Gastrocnemius medialis (tissue), 4 donors: ENCODE measurements around the gene PXN. TPM values are rescaled to one million over a fixed set of nuclear protein-coding genes. Genes with fewer than 3 reads are reported as not detected.

ENCODE experiments used
- ATAC-seq, 2 donors: fragments of 150-250 bp; one replicate each; pipeline ENCODE4 v1.9.1; 2016
- DNase-seq, 2 donors: peaks; one replicate each; pipeline ENCODE4 v3.0.0-alpha.2; 2019
- H3K27ac ChIP-seq, 4 donors: fragments of 200-600 bp; sonication (generic); 1 replicate in 1 of 4; 2 replicates in 3 of 4; pipeline ENCODE4 v1.5.1; 2016 to 2018; ENCODE audit warnings: mild to moderate bottlenecking in 2 of 4, moderate library complexity in 1 of 4
- H3K27me3 ChIP-seq, 3 donors: fragments of 200-600 bp; sonication (generic) in 2 of 3; 1 replicate in 1 of 3; 2 replicates in 2 of 3; pipeline versions ENCODE4 v1.5.1 to v1.6.0; 2016 to 2019; ENCODE audit warnings: mild to moderate bottlenecking in 1 of 3, moderate library complexity in 1 of 3
- H3K36me3 ChIP-seq, 2 donors: fragments of 200-600 bp; sonication (generic) in 1 of 2; one replicate each; pipeline ENCODE4 v1.5.1; 2017 to 2018
- H3K4me1 ChIP-seq, 2 donors: fragments of 200-600 bp; sonication (generic) in 1 of 2; one replicate each; pipeline ENCODE4 v1.5.1; 2016 to 2017; ENCODE audit warnings: mild to moderate bottlenecking in 2 of 2
- H3K4me3 ChIP-seq, 4 donors: fragments of 200-600 bp; sonication (generic) in 3 of 4; 1 replicate in 1 of 4; 2 replicates in 3 of 4; pipeline ENCODE4 v1.5.1; 2016 to 2019; ENCODE audit warnings: mild to moderate bottlenecking in 2 of 4
- H3K9me3 ChIP-seq, 3 donors: fragments of 200-600 bp; sonication (generic) in 2 of 3; 1 replicate in 1 of 3; 2 replicates in 2 of 3; pipeline ENCODE4 v1.5.1; 2016 to 2019
- POLR2A ChIP-seq, 2 donors: fragments of 450-650 bp; IDR thresholded peaks; one replicate each; pipeline ENCODE4 v1.6.1; 2017; ENCODE audit warnings: antibody characterized with exemption in 2 of 2, mild to moderate bottlenecking in 2 of 2, moderate library complexity in 2 of 2
- in situ Hi-C, 4 donors: fragments of 200-750 bp; cut with MboI; loops; one replicate each; pipeline versions ENCODE4 v1.15.0 to v1.8.0; 2017; ENCODE audit warnings: low sequenced_read_pairs in 4 of 4
- intact Hi-C: fragments of 100-400 bp; cut with DNase I; formaldehyde crosslinking; loops from one replicate; pipeline ENCODE4 v1.15.1; 2023; ENCODE audit warnings: low total_unique reads
- total RNA-seq, 4 donors: library from RNA; depleted of rRNA; stranded (reverse); fragments of >200 nt; gene quantifications; one replicate each; pipeline versions ENCODE4 v1.1.0 to v1.2.3, GENCODE V29; 2016
- TF ChIP-seq, protein P1 (sequence below), 5 experiments: fragments of 450-650 bp in 3 of 5; fragments of 200-600 bp in 2 of 5; sonication (generic) in 2 of 5; IDR thresholded peaks in 4 of 5; conservative IDR thresholded peaks in 1 of 5; 1 replicate in 4 of 5; 2 replicates in 1 of 5; pipeline ENCODE4 v1.5.1; 2016 to 2019; ENCODE audit warnings: antibody characterized with exemption in 5 of 5, mild to moderate bottlenecking in 3 of 5, moderate library complexity in 3 of 5

The PXN gene
- total RNA-seq, 4 donors from 2014 or later, result 48.8 to 102 (median 77.9) TPM

DNA sequence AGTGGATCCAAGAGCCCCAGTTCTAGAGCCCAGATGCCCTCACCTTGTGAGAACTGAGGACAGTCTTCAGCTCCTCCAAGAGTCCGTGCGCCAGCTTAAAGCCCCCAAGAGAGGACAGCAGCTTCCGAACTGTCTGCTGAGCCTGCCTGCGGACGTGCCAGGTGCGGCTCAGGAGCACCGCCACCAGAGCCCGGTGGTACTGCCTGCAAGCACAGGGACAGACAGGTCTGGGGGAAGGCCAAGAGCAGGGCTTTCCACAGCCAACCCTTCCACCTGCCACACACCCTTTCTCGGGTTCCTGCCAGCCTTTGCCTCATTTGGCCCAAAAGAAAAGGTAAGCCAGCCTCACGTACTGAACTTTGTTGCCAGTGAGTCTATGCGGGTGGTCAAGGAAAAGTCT is 101.2 kb downstream of the PXN start:
- peaks cover 3 to 81% of the 10 kb centered on the region in 2 donors for H3K36me3 ChIP-seq
- TF ChIP-seq, protein P1, sequence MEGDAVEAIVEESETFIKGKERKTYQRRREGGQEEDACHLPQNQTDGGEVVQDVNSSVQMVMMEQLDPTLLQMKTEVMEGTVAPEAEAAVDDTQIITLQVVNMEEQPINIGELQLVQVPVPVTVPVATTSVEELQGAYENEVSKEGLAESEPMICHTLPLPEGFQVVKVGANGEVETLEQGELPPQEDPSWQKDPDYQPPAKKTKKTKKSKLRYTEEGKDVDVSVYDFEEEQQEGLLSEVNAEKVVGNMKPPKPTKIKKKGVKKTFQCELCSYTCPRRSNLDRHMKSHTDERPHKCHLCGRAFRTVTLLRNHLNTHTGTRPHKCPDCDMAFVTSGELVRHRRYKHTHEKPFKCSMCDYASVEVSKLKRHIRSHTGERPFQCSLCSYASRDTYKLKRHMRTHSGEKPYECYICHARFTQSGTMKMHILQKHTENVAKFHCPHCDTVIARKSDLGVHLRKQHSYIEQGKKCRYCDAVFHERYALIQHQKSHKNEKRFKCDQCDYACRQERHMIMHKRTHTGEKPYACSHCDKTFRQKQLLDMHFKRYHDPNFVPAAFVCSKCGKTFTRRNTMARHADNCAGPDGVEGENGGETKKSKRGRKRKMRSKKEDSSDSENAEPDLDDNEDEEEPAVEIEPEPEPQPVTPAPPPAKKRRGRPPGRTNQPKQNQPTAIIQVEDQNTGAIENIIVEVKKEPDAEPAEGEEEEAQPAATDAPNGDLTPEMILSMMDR (IDR thresholded peaks at IDR 0.05 in 4 of 5, conservative IDR thresholded peaks at IDR 0.05 in 1 of 5), result no peak
- no peak for TF ChIP-seq POLR2A (IDR thresholded peaks at IDR 0.05)
- H3K4me1 ChIP-seq, result no peaks in the 10 kb centered on the region
- no peaks in the 10 kb centered on the region for H3K27me3 ChIP-seq
- no peaks in the 10 kb centered on the region for H3K9me3 ChIP-seq
- DNase-seq, result peak in 1 of 2 donors; percentile 75
- peak in 1 of 2 donors; percentile 77 for ATAC-seq
- peak overlapping the region in 1 of 4 donors; percentile 53 for H3K27ac ChIP-seq
- intact Hi-C loops (no loop called here), in situ Hi-C loops (no loop called here)
- H3K4me3 ChIP-seq, result no peak overlapping the region

DNA sequence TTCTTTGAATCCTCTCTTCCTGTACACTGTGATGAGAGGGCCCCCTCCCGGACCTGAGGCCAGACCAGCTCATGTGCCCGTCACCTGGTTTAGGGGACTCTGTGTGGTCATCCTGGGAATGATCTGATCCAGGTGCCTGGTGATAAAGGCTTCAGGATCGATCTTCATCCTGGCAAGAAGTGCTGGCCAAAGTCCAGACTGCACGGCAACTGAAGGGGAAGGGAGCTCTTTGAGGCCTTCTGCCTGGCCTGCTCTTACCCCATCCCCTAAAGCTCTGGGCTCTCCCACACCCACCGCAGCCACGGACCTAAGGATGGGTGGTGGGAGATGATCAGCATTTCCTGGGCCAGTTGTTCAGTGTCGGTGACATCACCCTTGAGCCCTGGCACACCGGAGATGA is 102.8 kb downstream of the PXN start:
- intact Hi-C loops, result no loop called here
- in situ Hi-C loops, result no loop called here

DNA sequence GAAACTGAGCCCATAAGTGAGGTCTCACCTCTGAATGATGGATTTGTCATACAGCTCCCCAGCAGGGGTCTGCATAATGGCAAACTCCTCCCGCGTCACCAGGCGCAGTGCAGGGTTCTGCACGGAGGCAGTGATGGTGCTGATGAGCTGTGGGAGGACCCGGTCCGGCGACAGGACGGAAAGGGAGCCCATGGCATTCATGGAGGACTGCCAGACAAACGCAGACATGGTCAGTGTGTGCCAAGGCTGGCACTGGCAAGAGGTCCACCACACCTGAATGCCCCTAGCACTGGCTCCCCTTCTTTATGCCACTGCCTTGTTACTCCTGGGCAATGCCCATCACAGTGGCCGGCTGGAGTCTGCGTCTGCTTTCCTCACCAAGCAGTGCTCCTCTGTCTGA is 103.7 kb downstream of the PXN start:
- no peak for ATAC-seq
- TF ChIP-seq POLR2A (IDR thresholded peaks at IDR 0.05), result no peak
- TF ChIP-seq, protein P1 (IDR thresholded peaks at IDR 0.05 in 4 of 5, conservative IDR thresholded peaks at IDR 0.05 in 1 of 5), result no peak
- Histone ChIP-seq H3K36me3 (peaks cover 3 to 79% of the 10 kb centered on the region in 2 donors), H3K9me3 (no peaks in the 10 kb centered on the region), H3K4me1 (no peaks in the 10 kb centered on the region), H3K4me3 (no peak overlapping the region), H3K27me3 (no peaks in the 10 kb centered on the region), H3K27ac (no peak overlapping the region)
- in situ Hi-C loops (no loop called here), intact Hi-C loops (no loop called here)
- no peak for DNase-seq

More for the DNA sequence above, 102.8 kb downstream of the PXN start:
- DNase-seq, result no peak
- Histone ChIP-seq H3K36me3 (peaks cover 3 to 78% of the 10 kb centered on the region in 2 donors), H3K4me3 (no peak overlapping the region), H3K27me3 (no peaks in the 10 kb centered on the region), H3K4me1 (no peaks in the 10 kb centered on the region), H3K9me3 (no peaks in the 10 kb centered on the region), H3K27ac (no peak overlapping the region)
- TF ChIP-seq, protein P1 (IDR thresholded peaks at IDR 0.05 in 4 of 5, conservative IDR thresholded peaks at IDR 0.05 in 1 of 5), result no peak
- TF ChIP-seq POLR2A (IDR thresholded peaks at IDR 0.05), result no peak
- ATAC-seq, result no peak

Other genes with a start within 250 kb of the PXN start
- gene RAB35, start 149.0 kb downstream of the PXN start, total RNA-seq, result 10 to 100 TPM; 12.3 to 30.7 (median 16.9) TPM
- gene GCN1, start 71.0 kb downstream of the PXN start, total RNA-seq, result 10 to 100 TPM; 58.2 to 99.7 (median 87.4) TPM
- gene RPLP0, start 64.6 kb downstream of the PXN start, total RNA-seq, result 1,000 to 10,000 TPM; 2,008 to 3,982 (median 3,189) TPM
- under 1 TPM in 2 of 4 donors, not detected in 2; under 0.01 TPM for gene RNU4-2, start 26.2 kb upstream of the PXN start, total RNA-seq
- under 1 TPM in 1 of 4 donors, not detected in 3; under 0.01 TPM for gene RNU4-1, start 27.5 kb upstream of the PXN start, total RNA-seq
- 10 to 100 TPM in 1 of 4 donors, 1 to 10 TPM in 3; 2.5 to 13.2 (median 6.7) TPM for gene SIRT4, start 36.6 kb upstream of the PXN start, total RNA-seq
- gene PLA2G1B, start 62.0 kb upstream of the PXN start, total RNA-seq, result not detected
- gene MSI1, start 103.4 kb upstream of the PXN start, total RNA-seq, result under 1 TPM in 1 of 4 donors, not detected in 3; 0.16 TPM
- gene COX6A1, start 172.4 kb upstream of the PXN start, total RNA-seq, result 10 to 100 TPM; 46.9 to 90.8 (median 74.3) TPM
- gene TRIAP1, start 180.7 kb upstream of the PXN start, total RNA-seq, result 10 to 100 TPM; 14.4 to 33.7 (median 28.0) TPM
- 10 to 100 TPM; 14.5 to 20.7 (median 18.4) TPM for gene GATC, start 180.7 kb upstream of the PXN start, total RNA-seq
- 10 to 100 TPM; 13.5 to 18.6 (median 16.0) TPM for gene SRSF9, start 204.0 kb upstream of the PXN start, total RNA-seq
- 10 to 100 TPM; 16.7 to 45.0 (median 32.6) TPM for gene DYNLL1, start 230.4 kb upstream of the PXN start, total RNA-seq